Stimulated activated CD4-positive, alpha-beta T cell treated with anti-CD3 and anti-CD28 coated beads, Interleukin-4, amount 100 ng/mL, for 24 hours (primary cell): Measurements from ENCODE around the gene FYCO1.

Experiments used
- DNase-seq: peaks from one replicate; pipeline ENCODE4 v3.0.0-alpha.2; 2020

FYCO1 gene

DNA sequence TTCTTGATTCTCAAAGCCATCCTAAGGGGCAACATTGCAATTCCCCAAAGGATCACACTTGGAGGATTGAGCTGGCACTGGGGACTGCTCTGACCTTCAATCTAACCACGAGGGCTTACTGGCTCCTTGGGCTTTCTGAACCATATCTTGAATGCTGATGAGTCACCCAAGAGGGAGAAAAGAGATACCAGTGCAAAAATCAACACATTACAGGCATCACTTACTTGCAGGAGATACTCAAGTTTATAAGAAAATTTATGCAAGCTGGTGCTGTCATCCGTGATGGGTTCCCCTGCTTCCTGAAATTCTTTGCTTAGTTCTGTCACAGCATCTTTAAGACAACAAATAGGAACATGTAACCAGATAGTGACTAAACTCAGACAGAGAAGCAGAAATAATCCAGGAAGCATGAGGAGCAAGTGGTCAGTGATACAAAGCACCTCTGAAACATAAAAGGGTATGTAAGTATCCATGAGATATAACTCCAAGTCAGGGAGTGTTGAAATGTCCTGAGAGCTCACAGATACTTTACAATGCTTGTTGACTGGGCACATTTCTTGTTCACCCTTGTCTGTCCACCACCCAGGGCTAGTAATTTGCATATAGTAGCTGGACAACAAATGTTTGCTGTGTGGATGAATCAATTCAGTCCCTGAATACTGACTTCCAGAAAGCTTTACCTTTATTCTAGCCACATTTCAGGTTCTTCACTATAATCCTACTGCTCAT lies 14.1 kb downstream of the FYCO1 start:
- peak; percentile 25 for DNase-seq

DNA sequence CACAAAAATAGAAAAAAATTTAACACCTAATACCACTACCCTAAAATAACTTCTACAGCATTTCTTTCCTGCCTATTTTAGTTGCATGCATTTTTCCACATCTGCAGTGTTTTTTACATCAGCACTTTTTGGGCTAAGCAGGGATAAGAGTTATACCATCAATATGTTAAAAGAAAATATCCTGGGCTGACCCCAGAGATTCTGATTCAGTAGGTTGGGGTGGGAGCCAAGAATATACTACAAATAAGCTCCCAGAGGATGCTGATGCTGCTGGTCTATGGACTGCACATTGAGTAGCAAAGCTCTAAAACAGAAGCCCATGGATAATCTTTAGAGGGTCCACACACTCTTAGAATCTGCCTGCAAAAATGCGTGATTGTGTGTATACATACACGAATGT lies 14.8 kb downstream of the FYCO1 start:
- no peak for DNase-seq

DNA sequence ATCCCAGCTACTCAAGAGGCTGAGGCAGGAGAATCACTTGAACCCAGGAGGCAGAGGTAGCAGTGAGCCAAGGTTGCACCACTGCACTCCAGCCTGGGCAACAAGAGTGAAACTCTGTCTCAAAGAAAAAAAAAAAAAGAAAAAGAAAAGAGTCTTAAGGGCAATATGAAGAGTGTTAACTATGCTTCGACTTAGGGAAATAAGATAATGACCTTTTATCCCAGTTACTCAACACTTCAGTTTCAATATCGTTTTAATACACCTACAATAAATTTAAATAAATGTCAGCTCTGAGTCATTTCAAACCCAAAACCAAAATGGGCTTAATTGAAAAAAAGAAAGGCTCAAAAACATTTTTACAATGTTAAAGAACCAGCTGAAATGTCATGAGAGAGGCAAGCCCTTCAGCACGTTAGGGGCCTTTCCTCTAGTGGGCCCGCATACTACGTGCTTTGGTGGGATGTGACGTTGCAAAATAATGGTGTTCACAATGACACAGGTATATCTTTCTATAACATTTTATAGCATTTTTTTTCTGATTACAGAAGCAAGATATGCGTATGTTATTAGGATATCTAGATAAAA lies 15.3 kb downstream of the FYCO1 start:
- DNase-seq, result no peak

DNA sequence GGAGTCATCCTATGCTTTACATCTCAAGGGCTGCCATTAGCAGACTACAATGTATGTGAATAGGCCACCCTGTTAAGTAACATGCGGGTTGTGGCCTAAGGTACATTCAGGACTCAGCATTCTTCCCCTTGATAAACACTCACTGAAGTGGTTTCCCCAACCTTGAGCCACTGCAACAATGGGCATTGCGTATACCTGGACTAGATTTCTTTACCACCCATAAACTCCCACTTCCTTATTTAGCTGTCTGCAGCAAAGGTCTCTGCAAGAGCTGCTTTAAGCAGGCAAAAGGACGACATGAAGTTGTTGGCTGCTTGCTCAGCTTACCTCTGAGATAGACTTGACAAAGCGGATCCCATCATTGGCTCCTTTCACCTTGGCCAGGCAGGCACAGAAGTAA lies 16.2 kb downstream of the FYCO1 start:
- DNase-seq, result no peak

DNA sequence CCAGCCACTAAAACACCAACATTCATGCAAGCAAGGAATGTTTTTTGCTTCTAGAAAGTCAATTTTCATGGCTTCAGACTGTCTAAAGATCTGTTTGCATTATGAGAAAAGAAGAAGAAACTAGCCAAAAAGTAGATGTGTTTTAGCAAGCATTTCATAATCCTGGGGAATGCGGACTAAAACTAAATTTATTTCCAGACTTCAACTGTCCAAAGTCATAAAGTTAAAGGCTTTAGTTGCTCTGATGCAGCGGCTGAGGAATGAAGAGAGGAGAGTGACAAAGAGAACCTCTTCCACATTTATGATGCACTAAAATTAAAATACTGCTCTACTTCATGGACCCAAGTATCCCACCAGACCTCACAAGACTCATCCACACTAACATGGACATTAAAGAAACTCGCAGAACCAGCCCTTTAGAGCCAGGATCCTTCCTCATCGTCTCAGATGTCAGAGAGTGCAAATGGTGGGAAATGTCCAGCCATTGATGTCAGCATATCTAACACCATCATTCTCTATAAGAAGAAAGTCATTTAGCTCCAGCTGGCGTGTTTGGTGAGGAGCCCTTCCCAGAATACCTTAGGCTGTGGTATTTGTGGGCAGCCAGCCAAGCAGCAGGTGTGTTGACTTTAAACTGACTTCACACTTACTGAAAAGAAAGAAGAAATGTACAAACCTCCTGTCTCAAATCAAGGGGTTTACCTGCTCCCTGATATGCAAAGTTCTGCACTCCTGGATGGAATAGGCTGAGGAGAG lies 17.4 kb downstream of the FYCO1 start:
- peak; percentile 42 for DNase-seq

DNA sequence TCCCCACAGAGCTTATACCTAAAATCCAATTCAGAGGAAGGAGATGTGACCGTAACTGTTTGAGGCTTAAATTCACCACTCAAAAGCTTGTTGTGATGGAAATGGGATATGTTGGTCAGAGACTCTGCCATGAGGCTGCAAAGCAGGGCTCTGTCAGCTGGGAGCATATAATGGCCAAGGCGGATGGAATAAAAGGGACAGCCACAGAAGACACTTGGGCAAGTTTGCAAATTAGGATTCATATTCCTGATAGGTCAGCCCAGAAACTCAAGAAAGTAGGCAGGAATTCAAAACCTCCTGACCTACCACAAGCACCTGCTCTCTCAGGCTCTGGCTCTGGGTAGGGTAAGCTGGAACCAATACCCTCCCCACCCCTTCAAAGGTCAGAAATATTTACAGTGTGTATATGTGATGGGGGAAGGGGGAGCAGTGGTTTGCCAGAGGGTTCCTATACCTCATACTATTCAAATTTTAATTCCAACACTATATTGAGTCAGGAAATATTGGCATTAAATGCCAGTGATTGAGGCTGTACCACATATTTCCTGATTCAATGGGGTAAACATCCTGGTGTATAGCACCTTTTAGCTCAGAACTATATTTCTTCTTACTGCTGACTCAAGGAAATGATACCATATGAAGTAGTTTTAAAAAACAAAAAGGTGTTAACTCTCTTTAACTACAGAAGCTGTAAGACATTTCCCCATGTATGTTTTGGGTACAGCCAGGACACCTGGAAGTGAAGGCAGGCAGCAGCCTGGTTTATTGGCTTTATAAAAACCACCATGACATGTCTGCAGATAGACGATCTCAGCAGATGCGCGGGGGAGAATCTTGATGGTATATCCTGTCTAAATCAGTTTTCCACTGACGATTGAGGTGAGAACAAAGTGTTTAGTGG lies 19.2 kb downstream of the FYCO1 start:
- DNase-seq, result peak; percentile 27

DNA sequence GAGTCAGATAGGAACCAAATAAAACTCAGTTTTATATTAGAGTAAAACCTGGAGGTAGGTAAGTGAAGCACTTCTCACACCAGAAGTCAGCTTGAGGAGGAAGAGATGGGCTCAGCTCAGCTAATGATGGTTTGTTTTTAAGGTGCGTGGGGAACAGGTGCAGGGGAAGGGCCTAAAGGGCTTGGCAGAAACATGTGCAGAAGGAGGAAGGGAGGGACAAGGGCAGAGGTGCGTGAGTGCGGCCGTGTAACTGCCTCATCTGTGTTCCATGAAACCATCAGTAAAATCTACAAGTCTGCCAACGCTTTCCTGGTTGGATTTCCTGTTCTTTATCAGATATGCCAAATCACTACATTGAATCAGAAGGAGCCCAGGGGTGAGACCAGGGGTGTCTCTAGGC lies 19.9 kb downstream of the FYCO1 start:
- DNase-seq, result no peak

DNA sequence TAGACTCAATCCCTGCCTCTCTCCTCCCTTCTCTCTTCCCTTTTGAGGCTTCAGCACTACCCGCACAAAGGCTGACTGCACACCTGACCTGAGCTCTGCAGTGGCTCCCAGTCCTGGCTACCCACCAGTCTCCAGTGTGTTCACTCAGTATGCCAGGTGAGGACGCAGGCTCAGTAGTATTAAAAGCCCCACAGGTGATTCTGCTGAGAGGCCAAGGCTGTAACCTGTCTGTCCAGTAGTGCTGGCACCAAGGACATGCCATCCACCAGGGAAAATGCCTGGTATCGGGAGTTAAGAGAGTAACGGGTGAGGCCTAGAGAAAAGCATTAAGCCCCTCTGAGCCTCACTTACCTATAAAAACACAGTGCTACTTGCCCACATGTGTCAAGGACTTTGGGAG lies 20.9 kb downstream of the FYCO1 start:
- DNase-seq, result no peak

DNA sequence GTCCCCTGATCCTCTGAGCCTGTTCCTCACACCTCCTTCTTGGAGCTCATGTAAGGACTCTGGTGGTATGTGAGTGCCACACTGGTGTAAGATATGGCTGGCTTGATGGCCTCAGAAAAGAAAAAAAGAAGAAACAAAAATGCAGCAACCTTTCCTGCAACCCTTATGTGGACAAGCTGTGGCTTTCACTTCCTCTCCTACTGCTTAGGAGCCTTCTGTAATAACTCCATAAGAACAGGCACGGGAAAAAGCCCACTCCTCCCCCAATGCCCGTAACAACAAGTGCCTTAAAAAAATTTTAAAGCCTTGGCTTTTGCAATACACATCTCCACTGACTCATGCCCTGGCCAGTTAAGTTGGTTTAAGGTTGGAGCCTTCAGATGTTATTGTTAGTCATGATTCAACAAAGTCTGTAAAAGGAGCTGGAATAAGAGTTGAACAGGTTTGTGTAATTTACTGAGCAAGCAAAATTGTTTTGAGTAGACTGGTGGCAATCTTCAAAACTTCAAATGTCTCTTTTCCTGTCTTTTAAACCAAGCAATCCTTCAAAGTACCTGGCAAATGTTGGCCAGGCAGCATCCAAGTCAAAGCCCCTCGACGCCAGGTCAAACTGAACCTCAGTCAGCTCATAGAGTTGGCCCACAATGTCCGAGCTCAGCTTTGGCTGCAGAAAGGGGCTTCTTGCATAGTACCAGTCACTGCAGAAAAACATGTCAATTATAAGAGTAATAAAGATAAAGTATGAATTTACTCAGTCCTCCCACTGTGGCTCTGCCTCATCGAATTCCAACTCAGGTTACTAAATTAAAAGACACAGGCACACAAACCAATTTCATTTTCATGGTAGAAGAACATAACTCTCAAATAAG lies 22.9 kb downstream of the FYCO1 start:
- no peak for DNase-seq

DNA sequence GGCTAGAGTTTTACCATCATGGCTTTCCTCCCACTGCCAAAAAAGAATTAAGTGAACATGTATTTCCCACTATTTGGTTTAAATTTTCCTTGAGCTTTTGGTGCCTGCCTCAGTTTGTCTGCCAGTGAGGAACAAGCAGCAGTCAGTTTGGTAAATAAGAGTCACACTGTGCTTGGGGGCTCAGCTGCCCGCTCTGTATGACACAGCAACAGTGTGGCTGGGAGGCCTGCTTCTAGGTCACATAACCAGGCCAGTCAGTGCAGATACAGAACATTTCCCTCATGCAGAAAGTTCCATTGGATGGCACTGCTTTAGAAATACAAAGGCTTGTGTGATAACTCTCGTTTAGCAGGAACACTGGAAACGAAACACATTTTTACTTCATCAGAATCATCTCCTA lies 25.7 kb downstream of the FYCO1 start:
- DNase-seq, result no peak

DNA sequence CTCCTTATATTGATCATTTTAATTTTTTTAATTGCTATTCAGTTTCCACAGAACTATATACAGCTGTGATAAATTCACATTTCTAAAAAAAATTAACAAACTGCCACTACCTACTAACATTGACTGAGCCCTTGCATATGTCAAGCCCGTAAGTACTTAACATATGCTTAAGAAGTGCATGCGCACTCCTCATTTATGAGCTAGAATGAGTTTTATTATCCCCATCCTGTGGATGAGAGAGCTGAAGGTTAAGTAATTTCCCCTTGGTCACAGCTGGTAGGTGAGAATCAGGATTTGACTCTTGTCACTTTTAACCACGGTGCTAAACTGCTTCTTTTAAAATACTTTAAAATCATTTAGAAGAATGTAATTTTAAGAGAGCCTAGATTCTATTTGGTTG lies 26.5 kb downstream of the FYCO1 start:
- no peak for DNase-seq

DNA sequence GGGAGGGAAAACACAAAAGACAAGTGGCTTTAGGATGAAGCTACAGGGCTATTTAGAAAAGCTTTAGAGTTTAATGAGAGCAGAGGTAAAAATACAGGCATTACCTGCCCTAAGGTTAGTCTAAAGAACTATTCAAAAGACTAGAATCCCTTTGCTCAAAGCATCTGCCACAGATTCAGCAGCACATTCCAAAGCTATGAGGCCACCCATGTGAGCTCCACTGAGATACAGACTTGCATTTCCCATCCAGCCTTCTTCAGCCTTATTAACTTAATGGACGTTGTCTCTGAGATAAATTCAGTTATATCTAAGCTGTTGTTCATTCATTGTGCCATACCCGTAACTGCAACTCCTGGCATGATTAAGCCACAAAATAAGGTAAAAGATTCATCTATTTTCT lies 26.9 kb downstream of the FYCO1 start:
- no peak for DNase-seq

DNA sequence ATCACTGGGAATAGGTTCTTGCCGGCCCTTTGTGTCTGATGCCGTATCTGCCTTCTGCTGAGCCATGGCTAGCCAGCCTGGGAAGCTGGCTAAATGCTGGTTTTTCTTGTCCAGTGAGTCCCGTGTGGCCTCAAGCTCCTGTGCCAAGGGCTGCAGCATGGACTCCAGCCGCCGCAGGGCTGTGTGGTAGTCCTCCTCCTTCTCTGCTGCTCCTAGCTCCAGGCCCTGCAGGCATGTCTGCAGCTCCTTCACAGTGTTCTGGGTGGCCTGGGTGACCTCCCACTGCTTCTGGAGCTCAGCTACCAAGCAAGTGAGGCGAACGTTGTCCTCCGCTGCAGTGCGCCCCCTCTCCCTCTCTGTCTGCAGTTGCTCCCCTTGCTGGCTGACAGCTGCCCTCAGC lies 27.5 kb downstream of the FYCO1 start:
- no peak for DNase-seq

DNA sequence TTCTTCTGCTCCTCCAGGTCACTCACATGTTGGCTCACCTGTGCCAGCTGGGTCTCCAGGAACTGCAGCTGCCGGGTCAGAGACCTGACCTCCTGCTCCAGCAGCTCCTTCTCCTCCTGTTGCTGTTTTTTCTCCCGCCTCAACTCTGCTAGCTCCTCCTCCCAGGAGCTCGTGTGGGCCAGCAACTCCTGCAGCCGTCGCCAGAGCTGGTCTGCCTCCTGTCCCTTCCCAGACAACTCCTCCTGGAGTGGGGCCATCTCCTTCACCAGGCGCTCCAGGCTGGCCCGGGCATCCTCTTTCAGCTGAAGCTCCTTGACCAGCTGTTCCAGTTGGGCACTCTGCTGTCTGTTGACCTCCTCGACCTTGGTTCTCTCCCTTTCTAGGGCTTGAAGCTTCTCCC lies 27.9 kb downstream of the FYCO1 start:
- DNase-seq, result no peak

DNA sequence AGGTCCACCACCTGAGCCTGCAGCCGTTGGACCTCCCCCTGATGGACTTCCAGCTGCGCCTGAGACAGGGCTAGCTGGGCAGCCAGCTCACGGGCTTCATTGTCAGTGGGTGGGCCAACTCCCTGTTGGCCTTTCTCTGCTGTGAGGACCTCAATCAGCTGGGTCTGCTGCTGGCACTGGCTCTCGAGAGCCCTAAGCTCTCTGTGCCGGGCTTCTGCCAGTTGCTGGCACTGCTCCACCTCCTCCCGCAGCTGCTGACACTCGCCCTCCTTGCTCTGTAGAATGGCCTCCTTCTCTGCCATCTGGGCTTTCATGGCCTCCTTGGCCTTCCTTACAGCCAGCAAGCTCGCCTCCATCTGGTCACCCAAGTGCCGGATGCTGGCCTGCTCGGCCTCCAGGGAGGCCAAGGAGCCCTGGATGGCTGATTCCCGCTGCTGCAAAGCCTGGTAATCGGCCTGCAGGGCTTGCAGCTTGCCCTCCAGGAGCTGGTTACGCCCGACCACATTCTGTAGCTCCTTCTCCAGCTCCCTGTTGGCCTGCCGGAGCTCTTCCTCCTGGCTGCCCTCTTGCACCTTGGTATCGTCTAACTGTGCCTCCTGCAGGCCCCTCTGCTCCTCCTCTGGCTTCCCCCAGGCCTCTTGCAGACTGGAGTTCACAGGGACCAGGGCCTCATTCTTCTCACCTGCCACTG lies 28.5 kb downstream of the FYCO1 start:
- DNase-seq, result no peak

DNA sequence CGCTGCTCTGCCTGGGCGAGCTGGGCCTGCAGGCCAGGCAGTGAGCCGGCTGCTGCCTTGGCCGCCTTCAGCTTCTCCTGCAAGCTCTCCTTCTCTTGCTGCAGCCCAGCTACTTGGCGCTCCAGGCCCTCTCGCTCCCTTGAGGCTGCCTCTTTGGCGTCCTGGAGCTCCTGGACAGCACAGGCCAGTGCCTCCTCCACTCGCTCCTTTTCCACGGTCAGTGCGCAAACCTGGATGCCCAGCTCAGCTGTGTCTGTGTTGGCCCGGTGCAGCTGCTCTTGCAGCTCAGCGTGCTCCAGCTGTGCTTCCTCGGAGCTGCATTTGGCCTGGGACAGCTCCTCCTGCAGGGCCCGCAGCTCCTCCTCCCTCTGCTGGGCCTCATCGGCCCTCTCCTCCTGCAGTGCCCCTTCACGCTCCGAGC lies 29.2 kb downstream of the FYCO1 start:
- DNase-seq, result no peak

DNA sequence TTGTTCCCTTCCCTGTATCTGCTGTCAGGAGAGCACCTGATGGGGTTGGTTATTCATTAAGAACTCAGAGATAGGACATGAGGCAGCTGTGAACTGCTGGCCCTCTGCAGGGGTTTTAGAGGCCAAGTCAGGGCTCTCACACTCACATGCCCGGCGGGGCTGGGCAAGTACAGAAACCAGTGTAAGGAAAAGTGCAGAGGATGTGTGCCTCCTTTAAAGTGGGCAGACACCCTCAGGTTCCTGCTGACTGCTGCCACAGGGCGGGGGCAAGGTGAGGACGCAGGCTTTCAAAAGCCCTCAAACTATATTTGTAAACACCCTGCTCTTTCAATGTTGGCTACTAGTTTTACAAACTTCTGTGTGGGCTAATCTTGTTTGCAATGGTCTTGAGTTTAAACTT lies 30.0 kb downstream of the FYCO1 start:
- no peak for DNase-seq

DNA sequence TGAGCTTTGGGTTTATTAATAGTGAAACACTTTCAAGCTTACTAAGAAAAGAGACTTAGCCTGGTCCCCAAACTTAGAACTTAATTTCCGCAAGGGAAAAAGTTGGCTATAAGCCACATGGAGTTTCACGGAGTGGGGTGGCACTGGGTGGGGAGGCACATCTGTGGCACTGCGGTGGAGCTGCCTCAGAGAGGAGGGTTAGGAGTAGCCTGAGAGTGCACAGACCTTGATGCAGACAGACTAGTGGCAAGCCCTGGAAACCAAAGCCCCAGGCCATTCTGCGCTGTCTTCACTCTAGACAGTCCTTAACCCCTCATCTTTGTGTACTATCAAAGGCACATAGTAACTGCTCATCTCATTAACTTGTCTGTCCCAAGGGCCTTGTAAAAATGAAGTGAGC lies 30.4 kb downstream of the FYCO1 start:
- peak; percentile 15 for DNase-seq

DNA sequence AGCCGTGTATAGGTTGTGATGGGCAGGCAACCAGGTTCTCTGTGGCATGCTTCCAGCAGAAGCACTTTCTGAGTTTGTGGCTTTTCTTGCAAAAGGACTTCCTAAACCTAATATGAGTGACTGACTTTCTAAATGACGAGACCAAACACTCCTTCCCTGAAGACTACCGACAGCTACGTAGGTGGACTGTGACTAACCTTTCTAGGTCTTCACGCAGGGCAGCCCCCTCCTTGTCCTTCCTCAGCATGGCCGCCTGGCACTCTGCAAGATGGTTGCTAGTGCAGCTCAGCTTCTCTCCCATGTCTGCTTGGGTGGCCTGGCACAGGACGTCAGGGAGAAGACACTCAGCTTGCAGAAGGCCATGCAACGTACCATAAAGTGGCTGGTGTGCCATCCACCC lies 31.5 kb downstream of the FYCO1 start:
- peak; percentile 62 for DNase-seq

DNA sequence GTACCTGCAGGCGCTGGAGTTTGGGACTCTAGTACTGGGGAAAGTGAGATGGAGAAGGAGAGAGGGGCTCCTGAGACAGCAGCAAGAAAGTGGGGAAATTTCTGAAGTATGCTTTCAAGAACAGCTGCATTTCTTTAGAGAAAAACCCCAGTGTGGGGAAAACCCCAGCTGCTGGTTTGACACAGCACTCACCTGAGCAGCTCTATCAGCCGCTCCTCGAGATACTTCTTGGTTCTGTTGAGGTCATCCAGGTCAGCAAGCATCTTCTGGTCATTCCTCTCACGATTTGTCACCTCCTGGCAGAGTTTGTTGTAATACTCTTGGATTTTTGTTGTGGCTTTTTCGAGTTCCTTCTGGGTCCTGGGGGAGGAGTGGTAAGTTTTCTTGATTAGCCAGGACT lies 33.6 kb downstream of the FYCO1 start:
- DNase-seq, result peak; percentile 38

DNA sequence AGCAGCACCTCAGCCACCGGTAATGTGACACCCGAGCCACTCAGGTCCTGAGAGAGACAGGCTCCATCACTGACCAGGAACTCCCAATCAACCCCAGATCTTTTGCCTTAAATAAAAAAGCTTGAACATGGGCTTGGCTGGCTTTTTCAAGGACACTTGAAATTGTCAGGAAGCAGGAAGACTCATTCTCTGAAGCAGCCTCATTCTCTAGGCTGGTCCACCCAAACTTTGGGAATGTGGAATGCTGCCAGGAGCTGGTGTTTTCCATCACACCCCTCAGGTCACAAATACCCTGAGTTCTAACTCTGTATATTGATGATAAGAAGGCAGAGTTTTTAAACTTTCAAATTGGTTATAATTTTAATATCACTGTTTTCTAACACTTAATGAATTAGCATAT lies 35.3 kb downstream of the FYCO1 start:
- DNase-seq, result no peak

DNA sequence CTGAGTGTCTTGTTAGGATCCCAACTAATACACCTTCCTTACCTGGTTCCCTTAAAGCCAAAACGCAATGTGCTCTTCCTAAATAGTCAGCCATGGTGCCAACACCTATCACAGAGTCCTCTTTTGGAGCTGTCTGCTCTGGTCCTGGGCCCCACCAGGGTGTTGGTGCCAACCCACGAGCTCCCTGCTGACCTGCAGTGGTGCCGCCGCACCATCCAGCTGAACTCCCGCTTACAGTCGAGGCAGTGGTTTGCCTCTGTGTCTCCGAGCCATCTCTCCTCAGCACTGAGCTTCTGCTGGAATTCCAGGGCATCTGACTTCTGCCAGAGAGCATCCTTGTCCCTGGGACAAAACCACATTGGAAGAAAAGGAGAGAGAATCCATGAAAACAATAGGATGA lies 36.4 kb downstream of the FYCO1 start:
- no peak for DNase-seq
